ENCODE data around the gene WNT4. TPM values are rescaled to one million over a fixed set of nuclear protein-coding genes. Genes with fewer than 3 reads are reported as not detected.

The WNT4 gene
- total RNA-seq, 2 donors from 2014 or later = 0.16 TPM; not detected in 1

DNA sequence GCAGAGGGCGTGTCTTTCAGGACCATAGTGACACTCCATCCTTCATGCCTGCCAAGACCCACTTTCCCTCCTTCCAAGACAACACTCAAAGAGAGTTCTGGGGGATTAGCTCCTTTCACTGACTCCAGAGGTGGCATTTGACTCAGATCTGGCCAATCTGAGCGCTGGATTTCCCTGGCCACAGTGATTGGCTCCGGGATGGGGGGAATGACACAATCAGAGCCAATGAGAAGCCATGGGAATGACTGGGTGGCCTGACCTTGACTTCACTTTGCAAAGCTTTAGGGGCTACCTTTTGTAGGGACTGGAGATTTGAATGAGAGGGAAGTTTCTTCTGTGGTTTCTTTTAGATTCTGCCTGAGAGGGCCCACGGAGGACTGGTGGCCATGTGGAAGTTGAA, 26.9 kb upstream of the WNT4 start:
- TF ChIP-seq CTCF (IDR thresholded peaks at IDR 0.05) = no peak
- H3K9me3 ChIP-seq = no peaks in the 10 kb centered on the region
- no peaks in the 10 kb centered on the region for H3K36me3 ChIP-seq
- no peak for DNase-seq (ENCODE audit: low spot score)
- no peaks in the 10 kb centered on the region for H3K4me1 ChIP-seq
- no peaks in the 10 kb centered on the region for H3K27me3 ChIP-seq
- H3K27ac ChIP-seq = no peak overlapping the region
- H3K4me3 ChIP-seq = no peak overlapping the region

- no peak for DNase-seq (ENCODE audit: low spot score)
- no peaks in the 10 kb centered on the region for H3K27me3 ChIP-seq
- H3K9me3 ChIP-seq = no peaks in the 10 kb centered on the region
- H3K4me1 ChIP-seq = no peaks in the 10 kb centered on the region
- H3K27ac ChIP-seq = no peak overlapping the region
- no peak for TF ChIP-seq CTCF (IDR thresholded peaks at IDR 0.05)
- no peaks in the 10 kb centered on the region for H3K36me3 ChIP-seq
- no peak overlapping the region for H3K4me3 ChIP-seq
Observed at GRCh38 chr1:22168412-22168973, 25.6 kb upstream of the WNT4 start.

- Histone ChIP-seq H3K27ac (no peak overlapping the region), H3K4me1 (no peaks in the 10 kb centered on the region), H3K9me3 (no peaks in the 10 kb centered on the region), H3K4me3 (no peak overlapping the region), H3K36me3 (no peaks in the 10 kb centered on the region), H3K27me3 (no peaks in the 10 kb centered on the region)
- no peak for DNase-seq (ENCODE audit: low spot score)
- TF ChIP-seq CTCF (IDR thresholded peaks at IDR 0.05) = no peak
Observed at GRCh38 chr1:22166439-22166838, 23.5 kb upstream of the WNT4 start.

DNA sequence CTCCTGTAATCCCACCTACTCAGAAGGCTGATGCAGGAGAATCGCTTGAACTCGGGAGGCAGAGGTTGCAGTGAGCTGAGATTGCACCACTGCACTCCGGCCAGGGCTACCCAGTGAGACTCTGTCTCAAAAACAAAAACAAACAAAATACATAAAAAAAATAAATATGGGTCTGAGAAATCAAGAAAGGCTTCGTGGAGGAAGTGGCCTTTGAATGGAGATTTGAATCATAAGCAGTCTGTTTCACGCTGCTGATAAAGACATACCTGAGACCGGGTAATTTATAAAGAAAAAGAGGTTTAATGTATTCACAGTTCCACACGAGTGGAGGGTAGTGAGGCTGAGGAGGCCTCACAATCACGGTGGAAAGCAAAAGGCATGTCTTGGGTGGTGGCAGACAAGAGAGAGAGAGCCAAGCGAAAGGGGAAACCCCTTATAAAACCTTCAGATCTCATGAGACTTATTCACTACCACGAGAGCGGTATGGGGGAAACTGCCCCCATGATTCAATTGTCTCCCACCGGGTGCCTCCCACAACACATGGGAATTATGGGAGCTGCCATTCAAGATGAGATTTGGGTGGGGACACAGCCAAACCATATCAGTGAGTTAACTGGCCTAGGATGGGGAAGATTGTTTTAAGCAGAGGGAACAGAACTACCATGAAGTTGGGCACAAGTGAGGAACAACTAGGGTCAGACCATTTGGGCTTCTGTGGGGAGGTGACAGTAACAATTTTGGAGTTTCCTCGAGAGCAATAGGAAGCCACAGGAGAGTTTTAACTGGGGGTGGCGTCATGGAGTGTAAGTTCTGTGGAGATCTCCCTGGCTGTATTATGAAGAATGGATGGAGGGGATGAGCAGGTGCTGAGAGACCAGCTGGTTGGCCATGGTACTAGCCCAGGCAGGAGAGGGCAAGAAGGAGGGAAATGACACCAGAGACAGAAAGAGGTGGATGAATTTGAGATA, 22.2 kb upstream of the WNT4 start:
- no peak for TF ChIP-seq CTCF (IDR thresholded peaks at IDR 0.05)
- no peaks in the 10 kb centered on the region for H3K4me1 ChIP-seq
- no peak overlapping the region for H3K27ac ChIP-seq

GRCh38 chr1:22163564-22163963, 20.7 kb upstream of the WNT4 start:
- Histone ChIP-seq H3K9me3 (no peaks in the 10 kb centered on the region), H3K4me1 (no peaks in the 10 kb centered on the region), H3K27me3 (no peaks in the 10 kb centered on the region), H3K36me3 (no peaks in the 10 kb centered on the region), H3K27ac (no peak overlapping the region), H3K4me3 (no peak overlapping the region)
- no peak for DNase-seq (ENCODE audit: low spot score)
- no peak for TF ChIP-seq CTCF (IDR thresholded peaks at IDR 0.05)

More for the DNA sequence above, 22.2 kb upstream of the WNT4 start:
- H3K9me3 ChIP-seq = no peaks in the 10 kb centered on the region
- no peaks in the 10 kb centered on the region for H3K27me3 ChIP-seq
- H3K4me3 ChIP-seq = no peak overlapping the region
- no peak for DNase-seq (ENCODE audit: low spot score)
- no peaks in the 10 kb centered on the region for H3K36me3 ChIP-seq

All from right atrium auricular region (tissue), 2 donors.